ENCODE results near the gene TUBGCP3. TPM values are rescaled to one million over a fixed set of nuclear protein-coding genes. Genes with fewer than 3 reads are reported as not detected.
A peak's percentile ranks its signal among the peaks of the same experiment; 100 is the strongest.
"Not testable (repeated sequence)": the region's sequence is repeated elsewhere in the genome, so short reads cannot be mapped to it uniquely, and the experiment has no call there.

Gene TUBGCP3
- total RNA-seq, 1 donor from 2014 or later, result 20.7 TPM

DNA sequence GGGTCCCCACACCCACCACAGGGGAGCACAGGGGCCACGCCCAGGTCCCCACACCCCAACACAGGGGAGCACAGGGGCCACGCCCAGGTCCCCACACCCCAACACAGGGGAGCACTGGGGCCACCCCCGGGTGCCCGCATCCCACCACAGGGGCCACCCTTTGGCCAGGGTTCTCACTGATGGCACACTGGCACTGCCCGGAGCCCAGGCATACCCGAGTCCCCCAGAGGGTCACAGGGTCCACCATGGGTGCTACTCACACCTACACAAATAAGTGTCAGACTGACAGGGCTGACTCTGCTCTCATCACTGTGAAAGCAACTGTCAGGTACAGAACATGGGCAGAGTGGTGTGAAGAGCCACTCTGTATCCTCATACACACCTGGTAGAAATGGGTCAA, 98.8 kb downstream of the TUBGCP3 start:
- intact Hi-C loops (cut with DNase I), result no loop called here
- no peak for DNase-seq (ENCODE audit: low spot score)

GRCh38 chr13:112488343-112489050, 99.5 kb downstream of the TUBGCP3 start:
- intact Hi-C loops (cut with DNase I), result not testable (repeated sequence)

GRCh38 chr13:112487127-112487517, 100.8 kb downstream of the TUBGCP3 start:
- DNase-seq (ENCODE audit: low spot score), result no peak
- intact Hi-C loops (cut with DNase I), result no loop called here

More at GRCh38 chr13:112488343-112489050, 99.5 kb downstream of the TUBGCP3 start:
- DNase-seq (ENCODE audit: low spot score), result not testable (repeated sequence)

DNA sequence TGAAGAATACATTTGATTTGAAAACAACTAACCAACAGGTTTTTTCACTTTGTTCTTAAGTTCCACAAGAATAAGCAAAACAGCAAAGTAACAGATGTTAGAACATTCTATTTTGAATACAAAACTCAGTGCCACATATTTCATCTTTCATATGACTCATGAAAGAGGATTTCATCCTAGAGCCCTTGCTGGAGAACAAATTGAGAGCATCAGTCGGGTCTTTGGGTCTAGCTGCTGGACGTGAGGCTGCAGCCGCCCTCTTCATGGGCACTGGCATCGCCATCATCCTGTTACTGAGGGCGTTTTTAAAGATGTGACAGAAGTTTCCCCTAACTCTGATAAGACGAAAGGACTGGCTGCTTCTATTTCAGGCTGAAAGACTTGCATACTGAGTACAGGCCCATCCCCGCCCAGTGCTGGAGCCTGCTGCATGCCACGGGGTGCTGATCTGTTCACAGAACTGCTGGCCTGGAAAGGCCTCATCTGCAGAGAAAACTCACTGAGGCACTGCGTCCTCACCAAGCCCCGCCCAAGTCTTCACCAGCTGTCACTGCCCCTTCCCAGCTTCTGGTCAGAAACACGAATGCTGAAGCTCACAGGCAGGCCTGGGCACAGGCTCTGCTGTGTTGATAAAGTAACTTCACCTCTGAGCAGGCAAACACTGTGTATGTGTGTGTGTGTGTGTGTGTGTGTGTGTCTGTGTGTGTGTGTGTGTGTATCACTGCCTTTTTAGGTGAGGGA, 101.4 kb downstream of the TUBGCP3 start:
- intact Hi-C loops (cut with DNase I), result no loop called here
- DNase-seq (ENCODE audit: low spot score), result no peak

GRCh38 chr13:112485814-112486213, 102.1 kb downstream of the TUBGCP3 start:
- intact Hi-C loops (cut with DNase I); DNase-seq (ENCODE audit: low spot score): not testable (repeated sequence)

GRCh38 chr13:112483299-112483698, 104.7 kb downstream of the TUBGCP3 start:
- intact Hi-C loops (cut with DNase I), result no loop called here
- DNase-seq (ENCODE audit: low spot score), result no peak

DNA sequence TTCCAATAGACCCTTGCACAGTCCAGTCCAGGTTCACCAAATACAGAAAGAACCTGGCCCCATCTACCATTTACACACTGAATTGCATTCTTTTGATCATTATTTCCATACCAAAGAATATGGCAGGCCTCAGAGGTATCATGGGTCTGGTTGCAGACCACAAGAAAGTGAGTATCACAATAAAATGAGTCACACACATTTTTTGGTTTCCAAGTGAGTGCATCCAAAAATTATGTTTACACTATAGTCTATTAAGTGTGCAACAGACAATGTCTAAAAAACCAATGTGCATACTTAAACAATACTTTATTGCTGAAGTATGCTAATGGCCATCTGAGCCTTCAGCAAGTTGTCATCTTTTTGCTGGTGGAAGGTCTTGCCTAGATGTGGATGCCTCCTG, 106.5 kb downstream of the TUBGCP3 start:
- DNase-seq (ENCODE audit: low spot score), result no peak
- intact Hi-C loops (cut with DNase I), result no loop called here

DNA sequence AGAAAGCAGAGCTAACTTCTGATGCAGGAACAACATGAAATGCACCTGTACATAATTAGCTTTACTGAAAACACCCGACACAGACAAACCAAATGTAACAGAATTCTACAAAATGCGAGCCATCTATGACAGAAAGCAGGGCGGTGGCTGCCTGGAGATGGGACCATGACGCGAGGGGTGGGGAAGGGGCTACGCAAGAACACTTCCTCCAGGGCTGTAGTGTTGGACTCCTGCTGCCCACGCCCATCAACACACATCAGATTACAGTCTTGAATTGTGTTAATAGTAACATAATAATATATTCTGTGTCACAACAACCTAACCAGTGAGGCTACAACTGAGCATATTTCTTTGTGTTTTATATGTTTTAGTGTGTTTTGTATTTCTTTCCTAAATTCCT, 108.6 kb downstream of the TUBGCP3 start:
- DNase-seq (ENCODE audit: low spot score), result no peak
- intact Hi-C loops (cut with DNase I), result no loop called here

- intact Hi-C loops (cut with DNase I), result no loop called here
- DNase-seq (ENCODE audit: low spot score), result no peak
Observed at GRCh38 chr13:112477070-112477619, 110.8 kb downstream of the TUBGCP3 start.

- intact Hi-C loops (cut with DNase I), result no loop called here
- no peak for DNase-seq (ENCODE audit: low spot score)
Observed at GRCh38 chr13:112475889-112476288, 112.1 kb downstream of the TUBGCP3 start.

DNA sequence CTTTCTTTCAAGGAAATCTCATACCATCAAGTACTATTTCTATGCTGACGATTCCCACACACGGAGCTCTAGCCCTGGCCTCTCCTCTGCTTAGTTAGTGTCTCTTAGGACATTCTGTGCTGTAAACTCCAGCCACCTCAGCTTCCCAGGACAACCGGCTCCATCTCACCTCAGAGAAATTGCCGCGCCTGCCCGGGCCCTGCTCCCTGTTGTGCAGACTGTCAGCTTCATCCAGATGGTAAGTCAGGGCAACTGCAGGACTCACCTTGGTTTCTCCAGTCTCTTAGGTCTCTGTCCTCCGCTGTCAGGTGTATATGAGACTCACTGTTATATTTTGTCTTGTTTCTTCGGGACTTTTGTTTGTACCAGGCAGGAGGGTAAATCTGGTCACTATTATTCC, 113.1 kb downstream of the TUBGCP3 start:
- intact Hi-C loops (cut with DNase I), result no loop called here
- no peak for DNase-seq (ENCODE audit: low spot score)

DNA sequence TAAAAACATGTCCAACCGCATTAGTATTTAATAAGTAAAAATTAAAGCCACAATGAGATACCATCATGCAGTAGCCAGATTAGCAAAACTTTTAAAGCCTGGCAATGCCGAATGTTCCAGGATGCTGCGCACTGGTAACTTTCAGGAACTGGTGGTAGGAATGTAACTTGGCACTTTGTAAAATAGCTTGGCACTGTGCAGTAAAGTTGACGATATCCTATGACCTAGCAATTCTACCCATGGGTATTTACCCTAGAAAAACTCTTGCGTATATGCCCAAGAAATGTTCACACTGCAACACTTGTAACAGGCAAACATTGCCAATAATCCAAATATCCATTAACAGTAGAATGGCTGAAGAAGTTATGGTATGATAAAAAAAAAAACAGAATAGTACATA, 114.1 kb downstream of the TUBGCP3 start:
- intact Hi-C loops (cut with DNase I), result no loop called here
- no peak for DNase-seq (ENCODE audit: low spot score)

DNA sequence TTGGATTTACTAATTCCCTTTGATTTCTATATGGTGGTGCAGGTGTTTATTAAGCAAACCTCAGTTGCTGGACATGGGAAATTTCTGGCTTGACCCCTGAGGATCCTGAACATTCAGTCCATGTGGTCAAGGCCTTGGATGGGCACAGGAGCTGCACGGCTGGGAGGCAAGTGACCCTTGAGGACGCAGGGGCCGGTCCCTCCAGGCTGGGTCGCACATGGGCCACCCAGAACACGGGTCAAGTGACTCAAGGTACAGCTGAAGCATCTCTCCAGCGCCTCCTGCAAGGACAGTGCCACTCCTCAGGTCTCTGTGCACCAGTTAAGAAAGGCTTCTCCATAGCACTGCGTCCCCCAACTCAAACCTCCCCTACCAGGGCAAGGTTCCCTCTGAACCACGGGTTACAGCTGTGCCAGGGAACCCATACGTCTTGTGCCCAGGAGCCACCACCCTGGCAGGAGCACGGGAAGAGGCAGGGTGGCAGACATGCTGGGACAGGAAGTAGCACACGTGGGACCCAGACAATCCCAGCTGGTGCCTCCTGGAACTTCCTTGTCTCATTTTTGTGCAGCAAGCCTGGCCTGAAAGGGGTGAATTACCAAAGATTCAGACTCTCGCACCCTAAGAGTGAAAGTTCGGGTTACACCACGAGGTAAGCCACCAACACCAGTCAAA, 118.7 kb downstream of the TUBGCP3 start:
- intact Hi-C loops (cut with DNase I), result no loop called here
- DNase-seq (ENCODE audit: low spot score), result peak; percentile 57

DNA sequence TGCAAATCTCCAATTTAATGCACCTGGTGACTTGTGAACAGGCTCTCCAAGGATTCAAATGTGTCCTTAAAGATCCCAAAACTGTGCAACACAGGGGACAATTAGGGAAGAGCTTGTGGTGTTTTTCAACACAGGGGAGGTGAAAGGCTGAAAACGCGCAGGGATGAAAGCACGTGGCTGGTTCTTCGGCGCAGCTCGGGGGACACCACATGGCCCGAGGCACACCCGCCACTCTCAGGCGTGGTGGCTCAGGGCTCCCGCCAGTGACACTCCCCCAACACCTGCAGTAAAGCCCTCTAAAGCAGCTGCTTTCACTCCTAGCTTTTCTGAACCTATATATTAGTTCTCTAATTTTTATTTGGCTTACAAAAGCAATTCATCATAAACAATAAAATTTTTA, 119.9 kb downstream of the TUBGCP3 start:
- intact Hi-C loops (cut with DNase I), result no loop called here
- peak; percentile 15 for DNase-seq (ENCODE audit: low spot score)

DNA sequence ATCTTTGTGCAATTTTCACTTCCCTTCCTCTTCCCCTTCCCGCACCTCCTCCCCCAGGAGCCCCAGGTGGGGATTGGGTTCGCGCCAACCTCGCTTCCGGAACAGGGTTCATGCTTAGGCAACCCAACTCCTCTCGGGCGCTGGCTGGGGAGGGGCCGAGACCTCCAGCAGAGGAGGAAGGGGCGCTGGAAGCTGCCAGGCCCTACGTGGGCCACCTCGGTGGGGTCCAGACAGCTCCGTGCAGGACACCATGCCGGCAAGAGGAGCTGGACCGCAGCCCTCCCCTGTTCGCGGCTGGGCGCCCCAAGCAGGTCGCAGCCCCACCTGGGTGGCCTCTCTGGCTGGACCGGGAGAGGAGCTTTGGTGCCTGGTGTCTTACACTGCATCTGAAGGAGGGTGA, 120.7 kb downstream of the TUBGCP3 start:
- intact Hi-C loops (cut with DNase I), result no loop called here
- peak; percentile 58 for DNase-seq (ENCODE audit: low spot score)

- intact Hi-C loops (cut with DNase I), result no loop called here
- DNase-seq (ENCODE audit: low spot score), result peak; percentile 69
Observed at GRCh38 chr13:112466132-112467058, 121.6 kb downstream of the TUBGCP3 start.

DNA sequence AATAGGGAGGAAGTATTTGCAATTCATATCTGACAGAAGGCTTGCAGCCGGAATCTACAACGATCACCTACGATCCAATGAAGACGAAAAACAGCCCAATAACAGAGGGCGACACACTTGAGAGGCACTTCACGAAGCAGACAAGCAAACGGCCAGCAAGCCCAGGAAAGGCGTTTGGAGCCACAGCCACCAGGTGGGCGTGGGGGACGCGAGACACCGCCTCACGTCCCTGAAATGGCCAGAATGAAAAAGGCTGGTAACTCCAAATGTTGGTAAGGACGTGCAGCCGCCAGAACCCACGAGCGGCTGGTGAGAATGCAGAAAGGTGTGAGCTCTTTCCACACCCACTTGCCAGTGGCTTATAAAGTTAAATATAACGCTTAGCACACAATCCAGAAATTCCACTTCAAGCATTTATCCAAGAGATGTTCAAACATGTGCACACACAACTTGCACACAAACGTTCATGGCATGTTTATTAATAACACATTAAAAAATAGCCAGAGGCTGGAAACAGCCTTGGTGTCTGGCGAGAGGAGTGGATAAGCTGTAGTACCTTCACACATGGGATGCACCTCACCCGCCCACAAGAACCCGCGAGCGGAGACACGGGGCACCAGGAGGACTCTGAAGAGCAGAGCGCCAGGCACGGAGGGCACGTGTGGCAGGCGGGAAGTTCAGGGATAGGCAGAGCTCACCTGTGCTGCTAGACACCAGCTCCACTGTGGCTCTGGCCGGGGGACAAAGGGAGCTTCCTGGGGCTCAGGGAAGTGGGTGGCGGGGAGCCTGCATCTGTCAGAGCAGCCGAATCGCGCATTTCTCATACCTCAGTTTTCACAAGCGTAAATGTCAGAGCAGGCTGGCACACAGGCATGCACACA, 122.5 kb downstream of the TUBGCP3 start:
- peak; percentile 73 for DNase-seq (ENCODE audit: low spot score)
- intact Hi-C loops (cut with DNase I), result no loop called here

- intact Hi-C loops (cut with DNase I), result no loop called here
- DNase-seq (ENCODE audit: low spot score), result peak; percentile 44
Observed at GRCh38 chr13:112464720-112465119, 123.2 kb downstream of the TUBGCP3 start.
